ENCODE data around the gene PUM2. TPM values are rescaled to one million over a fixed set of nuclear protein-coding genes. Genes with fewer than 3 reads are reported as not detected.

PUM2 gene
- total and polyA plus RNA-seq, 2 of the 13 experiments (the other 11 are each of a cell fraction or from before 2014, with no cell fraction given): 69.6 to 69.8 TPM

DNA sequence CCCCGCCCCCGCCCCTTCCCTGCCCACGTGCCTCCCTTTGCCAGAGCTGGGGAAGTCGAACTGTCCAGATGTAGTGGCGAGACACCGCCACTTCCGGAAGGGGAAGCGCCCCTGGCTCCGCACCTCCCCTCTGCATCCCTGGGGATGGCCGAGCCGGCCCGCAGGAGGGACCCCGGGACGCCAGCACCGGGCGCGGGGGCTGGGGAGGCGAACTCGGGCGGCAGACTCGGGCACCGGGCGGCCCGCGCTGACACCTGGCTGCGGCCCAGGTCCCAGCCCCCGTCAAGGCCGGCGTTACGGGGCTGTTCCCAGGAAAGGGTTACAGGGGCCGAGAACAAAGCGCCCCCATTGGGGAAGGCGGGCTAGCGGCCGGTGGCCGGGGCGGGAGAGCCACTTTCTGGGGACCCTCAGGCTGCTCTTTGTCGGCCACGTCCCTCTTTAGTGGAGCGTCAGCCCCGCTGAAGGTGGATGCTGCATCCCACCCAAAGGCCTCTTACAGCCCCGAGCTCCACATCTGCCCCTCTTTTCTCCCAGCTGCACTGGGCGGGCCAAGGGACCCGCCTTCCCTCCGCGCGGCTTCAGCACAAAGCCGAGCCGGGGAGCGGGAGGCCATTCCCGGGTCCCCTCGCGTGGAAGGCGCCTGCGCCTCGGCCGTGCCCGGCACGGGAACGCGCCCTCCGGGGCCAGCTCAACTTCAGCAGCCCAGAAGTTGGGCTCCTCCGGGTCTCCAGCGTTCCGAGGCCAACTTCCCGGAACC lies 127.1 kb downstream of the PUM2 start (continued):
- peak; percentile 93 for TF ChIP-seq ZFP82 (CRISPR knock-in tag; IDR thresholded peaks at IDR 0.05; ENCODE audit: borderline replicate concordance)
- TF ChIP-seq ZNF251 (CRISPR knock-in tag; IDR thresholded peaks at IDR 0.05): no peak
- no peak for TF ChIP-seq ATAD3A (CRISPR knock-in tag; IDR thresholded peaks at IDR 0.05)
- peak; percentile 34; the same call in 1 of the 2 replicates for TF ChIP-seq MYNN (CRISPR knock-in tag; IDR thresholded peaks at IDR 0.05; ENCODE audit: low read depth)
- no peak for TF ChIP-seq GABPA (IDR thresholded peaks at IDR 0.05; ENCODE audit: low read depth, low read length)
- peak; percentile 74 for TF ChIP-seq GABPA (CRISPR knock-in tag; IDR thresholded peaks at IDR 0.05; ENCODE audit: low read depth)
- TF ChIP-seq GABPB1 (CRISPR knock-in tag; IDR thresholded peaks at IDR 0.05): peak; percentile 83
- TF ChIP-seq RCOR2 (CRISPR knock-in tag; IDR thresholded peaks at IDR 0.05): no peak
- no peak for TF ChIP-seq CHCHD3 (CRISPR knock-in tag; IDR thresholded peaks at IDR 0.05)
- TF ChIP-seq ZNF567 (CRISPR knock-in tag; IDR thresholded peaks at IDR 0.05; ENCODE audit: borderline replicate concordance): no peak
- no peak for TF ChIP-seq TCF12 (IDR thresholded peaks at IDR 0.05)
- TF ChIP-seq TCF12 (CRISPR knock-in tag; IDR thresholded peaks at IDR 0.05): no peak
- no peak for TF ChIP-seq FOXA3 (CRISPR knock-in tag; IDR thresholded peaks at IDR 0.05)
- TF ChIP-seq, protein P1, sequence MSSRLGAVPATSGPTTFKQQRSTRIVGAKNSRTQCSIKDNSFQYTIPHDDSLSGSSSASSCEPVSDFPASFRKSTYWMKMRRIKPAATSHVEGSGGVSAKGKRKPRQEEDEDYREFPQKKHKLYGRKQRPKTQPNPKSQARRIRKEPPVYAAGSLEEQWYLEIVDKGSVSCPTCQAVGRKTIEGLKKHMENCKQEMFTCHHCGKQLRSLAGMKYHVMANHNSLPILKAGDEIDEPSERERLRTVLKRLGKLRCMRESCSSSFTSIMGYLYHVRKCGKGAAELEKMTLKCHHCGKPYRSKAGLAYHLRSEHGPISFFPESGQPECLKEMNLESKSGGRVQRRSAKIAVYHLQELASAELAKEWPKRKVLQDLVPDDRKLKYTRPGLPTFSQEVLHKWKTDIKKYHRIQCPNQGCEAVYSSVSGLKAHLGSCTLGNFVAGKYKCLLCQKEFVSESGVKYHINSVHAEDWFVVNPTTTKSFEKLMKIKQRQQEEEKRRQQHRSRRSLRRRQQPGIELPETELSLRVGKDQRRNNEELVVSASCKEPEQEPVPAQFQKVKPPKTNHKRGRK (CRISPR knock-in tag; IDR thresholded peaks at IDR 0.05): no peak
- TF ChIP-seq, protein P2, sequence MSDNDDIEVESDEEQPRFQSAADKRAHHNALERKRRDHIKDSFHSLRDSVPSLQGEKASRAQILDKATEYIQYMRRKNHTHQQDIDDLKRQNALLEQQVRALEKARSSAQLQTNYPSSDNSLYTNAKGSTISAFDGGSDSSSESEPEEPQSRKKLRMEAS (IDR thresholded peaks at IDR 0.05): peak; percentile 78
- TF ChIP-seq NR2F2 (IDR thresholded peaks at IDR 0.05; ENCODE audit: borderline replicate concordance, low read depth): no peak
- TF ChIP-seq, protein P3, sequence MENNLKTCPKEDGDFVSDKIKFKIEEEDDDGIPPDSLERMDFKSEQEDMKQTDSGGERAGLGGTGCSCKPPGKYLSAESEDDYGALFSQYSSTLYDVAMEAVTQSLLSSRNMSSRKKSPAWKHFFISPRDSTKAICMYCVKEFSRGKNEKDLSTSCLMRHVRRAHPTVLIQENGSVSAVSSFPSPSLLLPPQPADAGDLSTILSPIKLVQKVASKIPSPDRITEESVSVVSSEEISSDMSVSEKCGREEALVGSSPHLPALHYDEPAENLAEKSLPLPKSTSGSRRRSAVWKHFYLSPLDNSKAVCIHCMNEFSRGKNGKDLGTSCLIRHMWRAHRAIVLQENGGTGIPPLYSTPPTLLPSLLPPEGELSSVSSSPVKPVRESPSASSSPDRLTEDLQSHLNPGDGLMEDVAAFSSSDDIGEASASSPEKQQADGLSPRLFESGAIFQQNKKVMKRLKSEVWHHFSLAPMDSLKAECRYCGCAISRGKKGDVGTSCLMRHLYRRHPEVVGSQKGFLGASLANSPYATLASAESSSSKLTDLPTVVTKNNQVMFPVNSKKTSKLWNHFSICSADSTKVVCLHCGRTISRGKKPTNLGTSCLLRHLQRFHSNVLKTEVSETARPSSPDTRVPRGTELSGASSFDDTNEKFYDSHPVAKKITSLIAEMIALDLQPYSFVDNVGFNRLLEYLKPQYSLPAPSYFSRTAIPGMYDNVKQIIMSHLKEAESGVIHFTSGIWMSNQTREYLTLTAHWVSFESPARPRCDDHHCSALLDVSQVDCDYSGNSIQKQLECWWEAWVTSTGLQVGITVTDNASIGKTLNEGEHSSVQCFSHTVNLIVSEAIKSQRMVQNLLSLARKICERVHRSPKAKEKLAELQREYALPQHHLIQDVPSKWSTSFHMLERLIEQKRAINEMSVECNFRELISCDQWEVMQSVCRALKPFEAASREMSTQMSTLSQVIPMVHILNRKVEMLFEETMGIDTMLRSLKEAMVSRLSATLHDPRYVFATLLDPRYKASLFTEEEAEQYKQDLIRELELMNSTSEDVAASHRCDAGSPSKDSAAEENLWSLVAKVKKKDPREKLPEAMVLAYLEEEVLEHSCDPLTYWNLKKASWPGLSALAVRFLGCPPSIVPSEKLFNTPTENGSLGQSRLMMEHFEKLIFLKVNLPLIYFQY (CRISPR knock-in tag; IDR thresholded peaks at IDR 0.05; ENCODE audit: borderline replicate concordance): 0 out of 2 replicates have a peak, but pooled peaks have one; percentile 12
- no peak for TF ChIP-seq ZMYM2 (CRISPR knock-in tag; IDR thresholded peaks at IDR 0.05)
- TF ChIP-seq, protein P4, sequence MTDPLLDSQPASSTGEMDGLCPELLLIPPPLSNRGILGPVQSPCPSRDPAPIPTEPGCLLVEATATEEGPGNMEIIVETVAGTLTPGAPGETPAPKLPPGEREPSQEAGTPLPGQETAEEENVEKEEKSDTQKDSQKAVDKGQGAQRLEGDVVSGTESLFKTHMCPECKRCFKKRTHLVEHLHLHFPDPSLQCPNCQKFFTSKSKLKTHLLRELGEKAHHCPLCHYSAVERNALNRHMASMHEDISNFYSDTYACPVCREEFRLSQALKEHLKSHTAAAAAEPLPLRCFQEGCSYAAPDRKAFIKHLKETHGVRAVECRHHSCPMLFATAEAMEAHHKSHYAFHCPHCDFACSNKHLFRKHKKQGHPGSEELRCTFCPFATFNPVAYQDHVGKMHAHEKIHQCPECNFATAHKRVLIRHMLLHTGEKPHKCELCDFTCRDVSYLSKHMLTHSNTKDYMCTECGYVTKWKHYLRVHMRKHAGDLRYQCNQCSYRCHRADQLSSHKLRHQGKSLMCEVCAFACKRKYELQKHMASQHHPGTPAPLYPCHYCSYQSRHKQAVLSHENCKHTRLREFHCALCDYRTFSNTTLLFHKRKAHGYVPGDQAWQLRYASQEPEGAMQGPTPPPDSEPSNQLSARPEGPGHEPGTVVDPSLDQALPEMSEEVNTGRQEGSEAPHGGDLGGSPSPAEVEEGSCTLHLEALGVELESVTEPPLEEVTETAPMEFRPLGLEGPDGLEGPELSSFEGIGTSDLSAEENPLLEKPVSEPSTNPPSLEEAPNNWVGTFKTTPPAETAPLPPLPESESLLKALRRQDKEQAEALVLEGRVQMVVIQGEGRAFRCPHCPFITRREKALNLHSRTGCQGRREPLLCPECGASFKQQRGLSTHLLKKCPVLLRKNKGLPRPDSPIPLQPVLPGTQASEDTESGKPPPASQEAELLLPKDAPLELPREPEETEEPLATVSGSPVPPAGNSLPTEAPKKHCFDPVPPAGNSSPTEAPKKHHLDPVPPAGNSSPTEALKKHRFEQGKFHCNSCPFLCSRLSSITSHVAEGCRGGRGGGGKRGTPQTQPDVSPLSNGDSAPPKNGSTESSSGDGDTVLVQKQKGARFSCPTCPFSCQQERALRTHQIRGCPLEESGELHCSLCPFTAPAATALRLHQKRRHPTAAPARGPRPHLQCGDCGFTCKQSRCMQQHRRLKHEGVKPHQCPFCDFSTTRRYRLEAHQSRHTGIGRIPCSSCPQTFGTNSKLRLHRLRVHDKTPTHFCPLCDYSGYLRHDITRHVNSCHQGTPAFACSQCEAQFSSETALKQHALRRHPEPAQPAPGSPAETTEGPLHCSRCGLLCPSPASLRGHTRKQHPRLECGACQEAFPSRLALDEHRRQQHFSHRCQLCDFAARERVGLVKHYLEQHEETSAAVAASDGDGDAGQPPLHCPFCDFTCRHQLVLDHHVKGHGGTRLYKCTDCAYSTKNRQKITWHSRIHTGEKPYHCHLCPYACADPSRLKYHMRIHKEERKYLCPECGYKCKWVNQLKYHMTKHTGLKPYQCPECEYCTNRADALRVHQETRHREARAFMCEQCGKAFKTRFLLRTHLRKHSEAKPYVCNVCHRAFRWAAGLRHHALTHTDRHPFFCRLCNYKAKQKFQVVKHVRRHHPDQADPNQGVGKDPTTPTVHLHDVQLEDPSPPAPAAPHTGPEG (CRISPR knock-in tag; IDR thresholded peaks at IDR 0.05): no peak
- no peak for TF ChIP-seq ZNF224 (CRISPR knock-in tag; IDR thresholded peaks at IDR 0.05)
